K562 (cell line): ENCODE results near the gene RPL9.

Source experiments
- BRCA1 ChIP-seq, 2 experiments: fragments of 450-650 bp in 1 of 2; sonication (generic) in 1 of 2; formaldehyde crosslinking in 1 of 2; IDR thresholded peaks; 2 replicates each; pipeline versions ENCODE4 v1.5.0 to v1.6.1; 2017 to 2020; ENCODE audit warnings: mild to moderate bottlenecking in 1 of 2, missing genetic modification reagents in 1 of 2
- CEBPB ChIP-seq: fragments of 450-650 bp; IDR thresholded peaks from 2 replicates; pipeline ENCODE4 v1.6.1; 2016; ENCODE audit warnings: missing genetic modification characterization, missing compliant biosample characterization
- CREB1 ChIP-seq, 2 experiments: sonication (generic) in 1 of 2; formaldehyde crosslinking in 1 of 2; IDR thresholded peaks; 2 replicates each; pipeline versions ENCODE4 v1.6.1 to v1.8.0; 2012 to 2022; ENCODE audit warnings: inconsistent platforms in 1 of 2, mild to moderate bottlenecking in 1 of 2, missing genetic modification reagents in 1 of 2, moderate library complexity in 1 of 2
- CTCF ChIP-seq, 3 experiments: IDR thresholded peaks in 2 of 3; conservative IDR thresholded peaks in 1 of 3; 2 replicates each; pipeline ENCODE4 v1.5.1; 2011 to 2012; ENCODE audit warnings: low read length in 3 of 3, mild to moderate bottlenecking in 3 of 3, control low read depth in 2 of 3, improper control_type of control experiment in 1 of 3, inconsistent platforms in 1 of 3, low read depth in 1 of 3, mixed read lengths in 1 of 3, moderate library complexity in 1 of 3; ENCODE audit not compliant: insufficient read depth in 2 of 3
- POLR2A ChIP-seq: fragments of 450-650 bp; conservative IDR thresholded peaks from 2 replicates; pipeline ENCODE4 v1.6.1; 2016
- POLR2AphosphoS5 ChIP-seq: IDR thresholded peaks from 2 replicates; pipeline ENCODE4 v1.6.1; 2011; ENCODE audit warnings: mild to moderate bottlenecking, low read depth, low read length, moderate library complexity; ENCODE audit not compliant: control insufficient read depth, insufficient read depth
- SIN3A ChIP-seq, 2 experiments: fragments of 150-350 bp in 1 of 2; IDR thresholded peaks; 2 replicates each; pipeline ENCODE4 v1.6.1; 2011 to 2016; ENCODE audit warnings: borderline replicate concordance in 2 of 2, low read depth in 2 of 2, low read length in 2 of 2, mild to moderate bottlenecking in 2 of 2, moderate library complexity in 2 of 2; ENCODE audit not compliant: control insufficient read depth in 1 of 2
- SMAD1 ChIP-seq: fragments of 150-350 bp; IDR thresholded peaks from 2 replicates; pipeline ENCODE4 v1.6.1; 2014; ENCODE audit warnings: low read length, low read depth; ENCODE audit not compliant: partially characterized antibody
- SOX6 ChIP-seq: fragments of 450-650 bp; IDR thresholded peaks from 2 replicates; pipeline ENCODE4 v1.6.1; 2014; ENCODE audit warnings: mild to moderate bottlenecking
- USF1 ChIP-seq: sonication (generic); formaldehyde crosslinking; IDR thresholded peaks from 2 replicates; pipeline ENCODE4 v1.9.0; 2022; ENCODE audit warnings: mild to moderate bottlenecking, missing genetic modification reagents
- ZNF354B ChIP-seq: fragments of 250-450 bp; sonication (Bioruptor Pico); IDR thresholded peaks from 2 replicates; pipeline ENCODE4 v1.4.0; 2020
- TF ChIP-seq, protein P1 (sequence below): sonication (generic); formaldehyde crosslinking; IDR thresholded peaks from 2 replicates; pipeline ENCODE4 v1.5.0; 2020; ENCODE audit warnings: missing genetic modification reagents

DNA sequence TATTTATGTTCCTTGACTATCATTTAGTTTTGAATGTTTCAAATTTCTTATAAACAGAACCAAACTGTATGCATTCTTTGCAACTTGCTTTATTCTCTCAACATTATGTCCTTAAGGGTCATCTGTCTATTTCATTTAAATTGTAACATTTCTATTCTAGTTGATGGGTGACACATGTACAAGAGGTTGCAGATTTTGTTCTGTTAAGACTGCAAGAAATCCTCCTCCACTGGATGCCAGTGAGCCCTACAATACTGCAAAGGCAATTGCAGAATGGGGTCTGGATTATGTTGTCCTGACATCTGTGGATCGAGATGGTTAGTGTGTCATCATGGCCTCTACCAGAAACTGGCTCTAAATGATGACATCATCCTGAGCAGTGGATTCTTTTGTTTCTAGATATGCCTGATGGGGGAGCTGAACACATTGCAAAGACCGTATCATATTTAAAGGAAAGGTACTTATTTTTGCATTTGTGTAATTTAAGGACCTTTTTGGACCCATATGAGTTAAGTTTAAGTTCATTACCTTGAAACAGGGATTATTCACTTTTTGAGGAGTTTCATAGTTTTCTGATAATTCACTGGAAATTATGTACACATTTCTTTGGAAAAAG, 6.3 kb upstream of the RPL9 start:
- TF ChIP-seq CEBPB (tag): peak; percentile 69
- TF ChIP-seq SMAD1: no peak
- no peak for TF ChIP-seq SIN3A (IDR thresholded peaks at IDR 0.05; ENCODE audit: borderline replicate concordance in 2 of 2, control insufficient read depth in 1 of 2, low read depth in 2 of 2, low read length in 2 of 2)
- peak in 2 of 3 experiments; percentile 46 to 55; a peak in 2 of 6 replicates for TF ChIP-seq CTCF (IDR thresholded peaks at IDR 0.05 in 2 of 3, conservative IDR thresholded peaks at IDR 0.05 in 1 of 3; ENCODE audit: insufficient read depth in 2 of 3, low read depth in 1 of 3, low read length in 3 of 3)
- TF ChIP-seq BRCA1 (IDR thresholded peaks at IDR 0.05): no peak
- TF ChIP-seq BRCA1 (CRISPR knock-in tag; IDR thresholded peaks at IDR 0.05): no peak
- TF ChIP-seq, protein P1, sequence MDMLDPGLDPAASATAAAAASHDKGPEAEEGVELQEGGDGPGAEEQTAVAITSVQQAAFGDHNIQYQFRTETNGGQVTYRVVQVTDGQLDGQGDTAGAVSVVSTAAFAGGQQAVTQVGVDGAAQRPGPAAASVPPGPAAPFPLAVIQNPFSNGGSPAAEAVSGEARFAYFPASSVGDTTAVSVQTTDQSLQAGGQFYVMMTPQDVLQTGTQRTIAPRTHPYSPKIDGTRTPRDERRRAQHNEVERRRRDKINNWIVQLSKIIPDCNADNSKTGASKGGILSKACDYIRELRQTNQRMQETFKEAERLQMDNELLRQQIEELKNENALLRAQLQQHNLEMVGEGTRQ (CRISPR knock-in tag): no peak
- peak; percentile 88 for TF ChIP-seq CREB1 (IDR thresholded peaks at IDR 0.05)
- TF ChIP-seq CREB1 (CRISPR knock-in tag; IDR thresholded peaks at IDR 0.05): peak; percentile 82
- TF ChIP-seq USF1 (CRISPR knock-in tag): no peak
- TF ChIP-seq POLR2AphosphoS5: peak; percentile 43; the same call in 1 of the 2 replicates
- peak; percentile 51; the same call in 1 of the 2 replicates for TF ChIP-seq SOX6
- TF ChIP-seq POLR2A: 0 out of 2 replicates have a peak, but pooled peaks have one; percentile 33
- TF ChIP-seq ZNF354B: no peak
